A673 (cell line): ENCODE results near the gene DRC7. TPM values are rescaled to one million over a fixed set of nuclear protein-coding genes. Genes with fewer than 3 reads are reported as not detected.

Experiments
- BruUV-seq: library from RNA; stranded (reverse); fragments of 400-500 nt; replicated peaks from 2 replicates; lab custom pipeline; 2021; lab: Mats Ljungman, UMichigan
- CTCF ChIA-PET: fragments of 300-600 bp; sonication (Branson Sonifier 250); formaldehyde crosslinking; loops from one replicate; lab custom pipeline; 2022; ENCODE audit warnings: antibody characterized with exemption; lab: Charles Lee
- POLR2A ChIA-PET: fragments of 300-600 bp; sonication (Branson Sonifier 250); formaldehyde crosslinking; loops from one replicate; lab custom pipeline; 2022; ENCODE audit warnings: antibody characterized with exemption; ENCODE audit not compliant: low non-redundant PET; lab: Charles Lee
- DNase-seq: peaks from one replicate; pipeline ENCODE4 v3.0.0-alpha.2; 2015; ENCODE audit warnings: low spot score
- H3K27ac ChIP-seq: fragments of 200-600 bp; sonication (generic); 2 replicates; pipeline ENCODE4 v1.5.1; 2016; ENCODE audit warnings: mixed run types, low read depth, mild to moderate bottlenecking, mixed read lengths, antibody characterized with exemption, low read length; ENCODE audit not compliant: poor library complexity, severe bottlenecking
- H3K27me3 ChIP-seq: fragments of 200-600 bp; sonication (generic); replicated peaks from 2 replicates; pipeline ENCODE4 v1.6.1; 2017; ENCODE audit warnings: mixed run types, low read depth, mild to moderate bottlenecking, mixed read lengths, antibody characterized with exemption, low read length; ENCODE audit not compliant: insufficient read depth, poor library complexity
- H3K36me3 ChIP-seq: fragments of 200-600 bp; sonication (generic); 2 replicates; pipeline ENCODE4 v1.6.1; 2016; ENCODE audit warnings: mixed run types, mild to moderate bottlenecking, mixed read lengths, antibody characterized with exemption, low read length; ENCODE audit not compliant: insufficient read depth, poor library complexity, severe bottlenecking
- H3K4me1 ChIP-seq: fragments of 200-600 bp; sonication (generic); 2 replicates; pipeline ENCODE4 v1.6.1; 2017; ENCODE audit warnings: mixed run types, mild to moderate bottlenecking, mixed read lengths, antibody characterized with exemption, low read length; ENCODE audit not compliant: insufficient read depth, poor library complexity, severe bottlenecking
- H3K4me3 ChIP-seq: fragments of 200-600 bp; sonication (generic); 2 replicates; pipeline ENCODE4 v1.5.1; 2016; ENCODE audit warnings: low read depth, mixed run types, mild to moderate bottlenecking, mixed read lengths, low read length; ENCODE audit not compliant: poor library complexity, severe bottlenecking
- H3K9me3 ChIP-seq: fragments of 200-600 bp; sonication (generic); 2 replicates; pipeline ENCODE4 v1.6.1; 2016; ENCODE audit warnings: mixed run types, low read depth, mild to moderate bottlenecking, mixed read lengths, antibody characterized with exemption, low read length; ENCODE audit not compliant: poor library complexity, severe bottlenecking
- CTCF ChIP-seq: fragments of 300-800, 200-600 bp; sonication (generic); conservative IDR thresholded peaks from 2 replicates; pipeline ENCODE4 v1.5.1; 2017; ENCODE audit warnings: low read depth, mild to moderate bottlenecking, antibody characterized with exemption, low read length, moderate library complexity, mixed read lengths
- EZH2 ChIP-seq: fragments of 200-600 bp; sonication (generic); IDR thresholded peaks from 2 replicates; pipeline ENCODE4 v1.6.1; 2017; ENCODE audit warnings: borderline replicate concordance, low read depth, mild to moderate bottlenecking, mixed read lengths, antibody characterized with exemption, low read length; ENCODE audit not compliant: poor library complexity, severe bottlenecking
- intact Hi-C: fragments of 100-400 bp; cut with micrococcal nuclease; formaldehyde crosslinking; loops from one replicate; pipeline ENCODE4 v1.10.0; 2022; ENCODE audit not compliant: unreplicated experiment
- total RNA-seq: library from RNA; stranded (reverse); gene quantifications from 2 replicates; pipeline ENCODE4 v1.2.3, GENCODE V29; 2021

Gene DRC7
- total RNA-seq, 1 experiment from 2014 or later = not detected

GRCh38 chr16:57747996-57748395 is 53.4 kb downstream of the DRC7 start:
- DNase-seq = no peak
- H3K27ac ChIP-seq = no peak overlapping the region
- peaks cover 10% of the 10 kb centered on the region for H3K4me1 ChIP-seq
- ChIA-PET POLR2A (interaction anchor here (0.5 kb wide), 1 partner anchor 317 kb away, joined by 3 read pairs; no protein-coding TSS in a partner anchor), CTCF (interaction anchor here (0.6 kb wide), 1 partner anchor 213 kb away, joined by 3 read pairs; no protein-coding TSS in a partner anchor)
- TF ChIP-seq EZH2 (no peak), CTCF (no peak)
- H3K4me3 ChIP-seq = no peak overlapping the region
- no TSS peak for BruUV-seq
- H3K27me3 ChIP-seq = no peaks in the 10 kb centered on the region
- H3K36me3 ChIP-seq = peaks cover 30% of the 10 kb centered on the region
- no peaks in the 10 kb centered on the region for H3K9me3 ChIP-seq
- intact Hi-C loops = no loop called here

GRCh38 chr16:57748596-57748995 is 54.0 kb downstream of the DRC7 start:
- no peak for TF ChIP-seq EZH2
- TF ChIP-seq CTCF = no peak
- POLR2A ChIA-PET = interaction anchor here (0.5 kb wide), 1 partner anchor 317 kb away, joined by 3 read pairs; no protein-coding TSS in a partner anchor
- Histone ChIP-seq H3K4me3 (no peak overlapping the region), H3K4me1 (peaks cover 4% of the 10 kb centered on the region), H3K36me3 (peaks cover 28% of the 10 kb centered on the region), H3K27me3 (no peaks in the 10 kb centered on the region), H3K27ac (peak overlapping the region; percentile 16), H3K9me3 (no peaks in the 10 kb centered on the region)
- no peak for DNase-seq
- BruUV-seq = no TSS peak
- CTCF ChIA-PET = interaction anchor here (0.6 kb wide), 1 partner anchor 213 kb away, joined by 3 read pairs; no protein-coding TSS in a partner anchor
- intact Hi-C loops = no loop called here

- CTCF ChIA-PET = no interaction called here
Observed at GRCh38 chr16:57749101-57749692, 54.6 kb downstream of the DRC7 start.

More at GRCh38 chr16:57749101-57749692, 54.6 kb downstream of the DRC7 start:
- no peaks in the 10 kb centered on the region for H3K4me1 ChIP-seq
- DNase-seq = no peak
- BruUV-seq = no TSS peak
- peaks cover 28% of the 10 kb centered on the region for H3K36me3 ChIP-seq
- peak overlapping the region; percentile 16 for H3K27ac ChIP-seq
- POLR2A ChIA-PET = no interaction called here
- TF ChIP-seq CTCF = no peak
- no peak for TF ChIP-seq EZH2
- intact Hi-C loops = no loop called here
- H3K4me3 ChIP-seq = no peak overlapping the region
- no peaks in the 10 kb centered on the region for H3K27me3 ChIP-seq
- H3K9me3 ChIP-seq = no peaks in the 10 kb centered on the region
